HG03066 (cell line): Measurements from ENCODE around the gene SLC27A2.
"Not testable (repeated sequence)": the region's sequence is repeated elsewhere in the genome, so short reads cannot be mapped to it uniquely, and the experiment has no call there.

Source experiments
- ATAC-seq: cut with Tn5 transposase; IDR thresholded peaks from one replicate; pipeline ENCODE4 v1.9.1; 2021; ENCODE audit warnings: low read depth; ENCODE audit not compliant: unreplicated experiment

Gene SLC27A2

DNA sequence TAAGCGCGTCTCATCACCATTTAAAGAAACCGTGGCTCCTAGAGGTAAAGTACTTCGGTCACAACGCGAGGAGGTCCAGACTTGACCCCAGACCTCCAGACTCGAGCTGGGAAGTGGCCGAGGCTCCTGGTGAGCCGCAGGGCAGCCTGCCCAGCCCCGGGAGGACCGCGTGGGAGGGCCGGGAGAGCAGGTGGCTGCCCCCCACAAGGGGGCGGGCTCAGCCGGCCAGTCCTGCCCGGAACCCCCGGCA lies at the start of gene SLC27A2:
Gene SLC27A2 (plus strand): TSS at position 228 of the 250 bp plus-strand sequence. CDS start 232 bp downstream, outside the sequence.
- no peak for ATAC-seq

DNA sequence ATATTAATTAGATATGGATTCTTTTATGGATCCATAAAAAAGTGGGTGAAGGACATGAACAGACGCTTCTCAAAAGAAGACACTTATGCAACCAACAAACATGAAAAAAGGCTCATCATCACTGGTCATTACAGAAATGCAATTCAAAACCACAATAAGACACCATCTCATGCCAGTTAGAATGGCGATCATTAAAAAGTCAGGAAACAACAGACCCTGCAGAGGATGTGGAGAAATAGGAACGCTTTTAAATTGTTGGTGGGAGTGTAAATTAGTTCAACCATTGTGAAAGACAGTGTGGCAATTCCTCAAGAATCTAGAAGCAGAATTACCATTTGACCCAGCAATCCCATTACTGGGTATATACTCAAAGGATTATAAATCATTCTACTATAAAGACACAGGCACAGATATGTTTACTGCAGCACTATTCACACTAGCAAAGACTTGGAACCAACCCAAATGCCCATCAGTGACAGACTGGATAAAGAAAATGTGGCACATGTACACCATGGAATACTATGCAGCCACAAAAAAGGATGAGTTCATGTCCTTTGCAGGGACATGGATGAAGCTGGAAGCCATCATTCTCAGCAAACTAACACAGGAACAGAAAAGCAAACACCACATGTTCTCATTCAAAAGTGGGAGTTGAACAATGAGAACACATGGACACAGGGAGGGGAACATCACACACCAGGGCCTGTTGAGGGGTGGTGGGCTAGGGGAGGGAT lies 49.6 kb upstream of the SLC27A2 start:
- ATAC-seq = not testable (repeated sequence)

DNA sequence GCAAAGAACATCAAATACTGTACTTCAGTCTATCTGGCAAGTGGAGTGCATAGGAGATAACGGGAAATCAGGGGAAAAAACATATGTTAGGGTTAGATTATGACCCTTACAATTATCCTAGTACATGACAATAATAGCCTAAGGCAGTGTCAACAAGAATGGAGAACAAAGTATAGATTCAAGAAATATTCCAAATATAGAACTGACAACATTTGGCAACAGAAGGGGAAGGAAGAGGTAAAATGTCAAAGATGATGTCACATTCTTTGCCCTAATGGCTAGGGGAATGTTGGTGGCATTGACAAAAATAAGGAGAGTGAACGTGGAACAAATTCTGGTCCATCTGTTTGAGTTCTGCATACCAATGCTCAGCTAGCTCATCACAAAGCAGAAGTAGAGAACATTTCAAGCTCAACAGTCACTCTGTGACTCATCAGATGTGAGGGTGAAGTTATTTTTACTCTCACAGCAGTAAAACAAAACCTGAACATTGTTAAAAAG lies 47.4 kb upstream of the SLC27A2 start:
- ATAC-seq = peak; percentile 84

DNA sequence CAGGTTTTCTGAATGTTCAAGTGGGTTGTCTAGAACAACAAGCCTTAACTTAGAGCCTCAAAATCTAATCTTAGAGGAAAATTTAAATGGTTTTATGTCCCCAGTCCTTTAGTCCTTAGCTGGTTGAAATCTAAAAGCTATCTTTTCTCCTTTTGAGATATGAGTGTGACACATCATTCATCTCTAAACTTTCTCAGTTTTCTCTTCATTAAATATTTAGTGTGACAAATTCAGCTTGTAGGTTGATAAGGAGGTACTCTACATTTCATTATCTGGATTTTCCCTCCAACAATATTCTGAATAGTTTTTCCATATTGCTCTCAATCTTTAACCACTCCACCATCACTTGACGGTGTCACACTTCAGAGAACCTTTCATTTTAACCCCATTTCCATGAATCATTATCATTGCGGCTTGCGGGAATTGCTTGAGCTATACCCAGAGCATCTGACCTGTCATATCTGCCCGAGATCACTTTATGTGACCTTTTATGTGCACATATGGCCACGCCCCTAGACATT lies 46.9 kb upstream of the SLC27A2 start:
- ATAC-seq = peak; percentile 59

DNA sequence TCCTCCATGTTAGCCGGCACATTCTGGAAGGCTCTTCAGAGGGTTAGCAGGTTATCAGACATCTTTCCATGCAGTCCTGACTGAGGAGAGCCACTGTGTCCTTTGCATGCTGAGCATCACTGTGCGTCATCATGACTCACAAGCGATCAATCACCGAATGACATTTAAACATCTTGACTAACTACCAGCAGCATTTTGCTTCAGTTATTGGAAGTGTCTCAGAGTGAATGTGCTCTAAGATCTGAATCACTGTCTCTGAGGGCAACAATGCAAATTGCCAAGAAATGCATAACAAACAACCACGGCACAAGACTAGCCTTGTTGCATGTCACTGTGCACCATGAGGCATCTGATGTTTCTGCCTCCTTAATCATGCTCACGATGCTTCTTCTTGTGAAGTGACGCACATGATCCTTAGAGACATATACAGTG lies 44.6 kb upstream of the SLC27A2 start:
- no peak for ATAC-seq

DNA sequence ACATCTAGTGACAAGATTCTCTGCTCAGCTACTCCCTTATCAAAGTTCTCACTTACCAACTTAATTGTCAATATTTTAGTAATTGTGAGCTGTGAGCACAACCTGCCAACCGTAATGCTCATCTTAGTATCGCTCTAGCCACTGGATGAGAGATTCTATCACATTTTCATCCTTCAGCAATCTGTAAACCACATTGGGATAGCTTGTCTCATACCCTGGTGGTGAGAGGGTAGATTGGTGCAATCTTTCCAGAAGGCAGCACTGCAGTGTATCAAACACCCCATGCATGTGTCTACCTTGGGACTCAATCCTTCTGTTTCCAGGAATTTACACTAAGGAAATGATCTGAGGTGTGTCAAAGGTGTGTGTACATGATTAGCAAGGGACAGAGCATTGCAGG lies 44.1 kb upstream of the SLC27A2 start:
- ATAC-seq = no peak

DNA sequence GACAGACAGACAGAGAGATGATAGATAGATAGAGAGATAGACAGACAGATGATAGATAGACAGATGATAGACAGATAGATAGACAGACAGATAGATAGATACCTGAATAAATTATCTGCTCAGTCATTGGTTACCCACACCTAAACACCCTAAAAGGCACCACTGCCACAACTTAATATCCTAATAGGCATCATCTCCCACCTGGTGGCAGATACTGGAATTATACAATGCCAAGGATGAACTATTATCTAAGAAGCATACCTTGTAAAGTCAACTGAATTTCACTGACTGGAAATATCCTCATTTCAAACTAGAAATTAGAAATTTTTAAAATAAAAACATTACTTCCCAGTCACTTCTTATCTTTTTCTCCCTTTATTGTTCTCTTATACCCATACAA lies 43.6 kb upstream of the SLC27A2 start:
- no peak for ATAC-seq

DNA sequence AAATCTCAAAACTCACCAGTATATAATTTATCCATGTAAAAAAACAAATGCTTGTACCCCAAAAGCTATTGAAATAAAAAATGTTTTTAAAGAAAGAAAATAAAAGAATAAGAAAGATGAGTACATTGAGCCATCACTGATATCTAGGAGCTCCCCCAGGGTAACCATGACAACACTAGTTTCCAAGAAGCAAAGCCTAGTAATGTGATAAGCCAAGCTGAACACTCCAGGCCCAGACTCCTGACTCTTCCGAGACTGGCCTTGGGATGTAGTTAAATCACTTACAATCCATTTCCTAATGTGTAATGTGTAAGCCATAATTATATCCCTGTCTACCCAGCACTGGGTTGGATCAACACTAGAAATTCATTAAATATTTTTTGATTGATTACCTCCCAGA lies 41.9 kb upstream of the SLC27A2 start:
- no peak for ATAC-seq

DNA sequence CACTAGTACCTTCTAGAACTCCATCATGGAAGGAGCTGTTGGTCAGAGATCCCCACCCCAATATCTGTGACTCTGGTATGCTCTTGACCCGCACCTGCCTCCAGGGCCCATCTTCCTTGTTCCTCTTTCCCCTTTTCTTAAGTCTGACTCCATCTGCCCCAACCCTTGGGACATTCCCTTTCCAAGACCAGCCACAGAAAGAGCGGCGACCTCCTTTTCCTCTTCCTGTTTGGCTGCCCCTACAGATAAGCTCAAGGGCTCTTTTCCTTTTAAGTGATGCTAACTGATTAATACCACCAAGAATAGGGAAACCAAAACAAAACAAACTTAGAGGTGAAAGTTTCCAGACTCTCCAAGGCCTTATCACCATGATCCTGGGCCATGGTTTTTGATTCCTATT lies 41.0 kb upstream of the SLC27A2 start:
- ATAC-seq = no peak

DNA sequence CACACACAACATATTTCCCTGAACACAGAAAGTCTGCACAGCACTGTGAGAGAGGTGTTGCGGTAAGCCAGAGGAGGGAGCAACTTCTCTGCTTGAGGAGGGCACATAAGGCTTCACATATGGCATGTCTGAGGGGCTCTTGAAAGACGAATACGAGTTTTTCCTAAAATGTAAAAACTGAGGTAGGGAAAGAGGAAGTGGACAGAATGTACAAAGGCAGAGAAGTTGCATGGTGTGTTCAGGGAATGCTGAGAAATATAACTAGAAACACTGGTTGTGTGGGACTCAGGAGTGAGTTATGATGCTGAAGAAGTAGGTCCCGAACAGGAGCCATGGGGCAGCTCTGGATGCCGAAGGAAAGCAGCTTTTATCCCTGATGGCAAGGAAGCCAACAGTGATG lies 40.1 kb upstream of the SLC27A2 start:
- no peak for ATAC-seq

DNA sequence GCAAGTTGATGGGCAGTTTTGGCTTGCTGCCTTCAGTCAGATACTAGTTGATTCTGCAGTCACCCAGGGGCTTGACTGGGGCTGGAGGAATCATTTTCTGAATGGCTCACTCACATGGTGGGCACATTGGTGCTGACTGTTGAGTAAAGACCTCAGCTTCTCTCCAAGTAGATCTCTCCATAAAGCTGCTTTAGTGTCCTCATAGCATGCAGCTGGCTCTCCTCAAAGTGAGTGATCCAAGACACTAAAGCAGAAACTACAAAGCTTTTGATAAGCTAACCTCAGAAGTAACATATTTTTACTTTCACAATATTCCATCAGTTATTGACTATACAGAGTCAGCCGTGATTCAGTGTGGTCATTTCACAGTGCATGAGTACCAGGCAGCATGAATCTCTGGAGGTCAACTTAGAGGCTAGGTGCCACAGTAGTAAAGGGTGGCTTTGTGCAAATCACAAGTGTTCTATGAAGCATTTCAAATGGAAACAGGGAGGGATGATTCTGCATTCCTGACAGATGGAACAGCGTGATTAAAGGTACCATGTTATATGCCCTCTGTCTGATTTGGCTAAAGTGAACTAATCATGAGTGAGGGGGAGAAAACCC lies 38.6 kb upstream of the SLC27A2 start:
- ATAC-seq = no peak

DNA sequence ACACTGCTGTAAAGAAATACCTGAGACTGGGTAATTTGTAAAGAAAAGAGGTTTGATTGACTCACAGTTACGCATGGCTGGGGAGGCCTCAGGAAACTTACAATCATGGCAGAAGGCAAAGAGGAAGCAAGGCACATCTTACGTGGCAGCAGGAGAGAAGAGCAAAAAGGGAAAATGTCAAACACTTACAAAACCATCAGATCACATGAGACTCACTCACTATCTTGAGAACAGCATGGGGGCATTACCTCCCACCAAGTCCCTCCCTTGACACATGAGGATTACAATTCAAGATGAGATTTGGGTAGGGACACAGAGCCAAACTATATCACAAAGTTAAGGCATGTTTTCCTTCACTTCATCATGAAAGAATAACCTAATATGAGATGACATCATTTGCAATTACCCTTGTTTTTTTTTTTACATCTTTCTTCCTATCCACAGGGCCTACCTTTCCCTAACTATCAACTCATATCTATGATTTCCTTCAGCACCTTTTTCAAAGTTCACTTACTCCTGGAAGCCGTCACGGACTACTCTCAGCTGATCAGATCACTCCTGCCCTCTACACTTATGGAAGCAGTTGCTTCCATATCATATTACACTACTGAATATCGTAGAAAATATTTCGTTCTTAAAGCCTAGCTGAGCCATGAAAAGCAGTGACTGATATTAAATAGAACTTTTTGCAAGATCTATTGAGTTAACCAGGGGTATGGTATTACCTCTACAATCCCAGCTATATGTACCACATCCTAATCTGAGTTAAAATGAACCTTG lies 37.5 kb upstream of the SLC27A2 start:
- ATAC-seq = no peak

DNA sequence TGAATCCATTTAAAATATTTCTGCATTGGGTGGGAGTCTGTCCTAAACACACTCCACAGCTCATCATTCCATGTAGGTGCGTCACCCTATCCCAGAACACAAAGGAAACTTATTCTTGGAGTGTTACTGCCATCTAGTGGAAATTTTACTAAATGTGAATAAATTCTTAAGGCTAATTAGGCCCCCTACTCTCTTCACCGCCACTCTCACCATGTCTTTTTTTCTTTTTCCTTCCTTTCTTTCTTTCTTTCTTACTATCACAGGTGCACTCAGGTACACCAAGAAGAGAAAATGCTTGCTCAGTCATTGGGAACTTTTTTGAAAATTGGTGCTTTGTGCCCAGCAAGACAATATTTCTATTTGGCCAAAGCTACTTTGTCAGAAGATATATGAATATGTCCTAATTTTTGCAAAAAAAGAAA lies 36.5 kb upstream of the SLC27A2 start:
- ATAC-seq = no peak

DNA sequence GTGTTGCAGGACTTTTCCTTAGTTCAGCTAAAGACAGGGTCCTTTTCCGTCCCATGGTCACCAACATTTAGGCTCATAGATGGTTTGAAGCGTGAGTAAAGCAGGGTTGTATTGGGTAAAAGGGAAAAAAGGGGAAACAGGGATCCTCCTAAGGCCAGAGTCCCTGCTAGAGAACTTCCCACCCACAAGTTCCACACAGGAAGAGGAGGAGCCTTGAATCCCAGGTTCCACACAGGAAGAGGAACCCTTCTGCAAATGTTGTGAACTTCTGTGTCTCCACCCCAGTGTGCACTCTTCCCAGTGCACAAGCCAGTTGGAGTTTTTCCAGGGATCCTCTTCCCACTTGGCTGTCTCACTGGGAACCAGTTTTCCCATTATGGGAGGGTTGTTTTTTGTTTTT lies 35.4 kb upstream of the SLC27A2 start:
- ATAC-seq = no peak

DNA sequence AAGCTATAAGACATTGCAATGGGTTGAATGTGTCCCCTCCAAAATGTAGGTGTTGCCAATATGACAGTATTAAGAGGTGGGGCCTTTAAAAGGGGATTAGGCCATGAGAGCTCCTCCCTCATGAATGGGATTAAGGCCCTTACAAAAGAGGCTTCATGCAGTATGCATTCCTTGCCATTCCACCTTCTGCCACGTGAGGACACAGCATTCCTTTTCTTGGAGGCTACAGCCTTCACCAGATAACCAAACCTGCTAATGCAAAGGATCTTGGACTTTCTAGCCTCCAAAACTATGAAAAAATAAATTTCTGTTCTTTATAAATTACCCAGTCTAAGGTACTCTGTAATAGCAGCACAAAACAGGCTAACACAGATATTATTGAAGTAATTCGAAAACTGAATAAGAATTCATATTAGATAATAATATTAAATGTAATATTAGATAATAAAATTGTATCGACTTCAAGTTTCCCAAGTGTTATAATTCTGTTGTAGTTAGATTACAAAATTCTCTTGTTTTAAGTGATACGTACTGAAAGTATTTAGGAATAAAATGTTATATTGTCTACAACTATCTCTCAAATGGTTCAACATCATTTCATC lies 33.5 kb upstream of the SLC27A2 start:
- no peak for ATAC-seq

DNA sequence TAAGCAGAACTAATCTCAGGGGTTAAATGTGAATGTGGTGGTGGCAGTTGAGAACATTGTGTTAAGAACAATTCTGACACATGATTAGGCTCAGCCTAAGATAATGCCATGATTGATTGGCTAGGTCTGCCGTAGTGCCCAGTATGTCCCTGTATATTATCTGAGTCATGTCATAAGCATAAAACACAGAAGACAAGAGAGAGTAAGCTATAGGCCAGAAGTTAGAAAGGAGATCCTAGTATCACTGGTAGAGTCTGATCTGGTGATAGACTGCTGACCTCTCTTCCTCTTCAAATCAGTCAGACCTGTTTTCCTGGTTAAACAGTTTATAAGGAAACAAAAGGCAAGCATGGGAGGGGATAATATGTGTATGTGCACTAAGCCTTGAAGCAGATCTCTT lies 32.9 kb upstream of the SLC27A2 start:
- ATAC-seq = no peak

DNA sequence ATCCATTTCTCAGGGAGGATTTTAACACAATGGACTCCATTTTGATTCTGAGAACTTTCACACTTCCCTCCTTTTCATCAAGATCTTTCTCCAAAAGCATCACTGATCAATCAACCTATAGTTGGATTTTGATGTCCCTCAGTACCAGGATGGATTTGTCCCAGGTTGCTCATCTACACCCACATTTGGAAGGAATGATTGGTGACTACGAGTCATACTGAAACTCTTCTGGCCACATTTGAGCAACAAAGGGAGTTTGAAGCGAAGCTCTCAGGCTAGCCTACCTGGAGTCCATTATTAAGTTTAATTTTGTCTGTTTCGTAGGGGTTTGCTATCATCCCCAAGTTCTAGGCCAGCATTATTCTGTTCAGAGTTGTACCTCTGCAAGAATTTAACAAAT lies 31.6 kb upstream of the SLC27A2 start:
- ATAC-seq = no peak

DNA sequence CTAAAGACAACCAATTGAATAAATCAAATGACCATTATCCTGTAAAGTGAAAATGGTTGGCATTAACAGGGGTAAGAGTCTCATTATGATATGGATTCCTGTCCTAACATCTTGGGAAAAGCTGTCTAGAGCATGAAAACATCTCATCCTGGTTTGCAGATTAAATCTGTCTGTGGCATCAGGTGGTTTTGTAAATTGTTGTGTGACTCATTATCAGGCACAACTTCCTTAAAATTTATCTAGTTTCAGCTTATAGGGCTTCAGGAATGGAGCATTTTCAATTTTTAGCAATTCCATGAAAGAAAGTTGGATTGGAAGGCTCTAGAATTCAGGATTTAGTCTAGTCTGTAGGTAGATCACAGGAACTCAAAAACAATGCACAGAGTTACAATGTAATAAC lies 31.1 kb upstream of the SLC27A2 start:
- ATAC-seq = no peak

DNA sequence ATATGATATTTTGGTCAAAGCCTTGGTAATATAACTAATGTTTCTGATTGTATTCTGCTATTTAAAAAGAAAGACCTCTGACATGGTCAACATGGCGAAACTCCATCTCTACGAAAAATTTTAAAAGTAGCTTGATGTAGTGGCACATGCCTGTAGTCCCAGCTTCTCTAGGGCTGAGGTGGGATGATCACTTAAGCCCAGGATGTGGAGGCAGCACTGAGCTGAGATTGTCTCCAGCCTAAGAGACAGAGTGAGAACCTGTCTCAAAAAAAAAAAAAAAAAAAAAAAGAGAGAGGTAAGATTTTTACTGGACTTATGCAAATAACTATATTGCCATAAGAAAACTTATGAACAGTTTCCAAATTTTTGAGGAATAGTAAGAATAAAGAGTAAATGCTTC lies 30.5 kb upstream of the SLC27A2 start:
- ATAC-seq = no peak

DNA sequence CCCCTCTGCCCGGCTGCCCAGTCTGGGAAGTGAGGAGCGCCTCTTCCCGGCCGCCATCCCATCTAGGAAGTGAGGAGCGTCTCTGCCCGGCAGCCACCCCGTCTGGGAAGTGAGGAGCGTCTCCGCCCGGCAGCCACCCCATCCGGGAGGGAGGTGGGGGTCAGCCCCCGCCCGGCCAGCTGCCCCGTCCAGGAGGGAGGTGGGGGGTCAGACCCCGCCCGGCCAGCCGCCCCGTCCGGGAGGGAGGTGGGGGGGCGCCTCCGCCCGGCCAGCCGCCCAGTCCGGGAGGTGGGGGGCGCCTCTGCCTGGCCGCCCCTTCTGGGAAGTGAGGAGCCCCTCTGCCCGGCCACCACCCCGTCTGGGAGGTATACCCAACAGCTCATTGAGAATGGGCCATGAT lies 23.8 kb upstream of the SLC27A2 start:
- not testable (repeated sequence) for ATAC-seq
